GM18909 (cell line): ENCODE measurements around the gene PTRHD1.

ENCODE experiments used
- ATAC-seq: cut with Tn5 transposase; IDR thresholded peaks from one replicate; pipeline ENCODE4 v1.9.1; 2021; ENCODE audit warnings: mild to moderate bottlenecking; ENCODE audit not compliant: unreplicated experiment, poor library complexity

The PTRHD1 gene

GRCh38 chr2:24768601-24769000 is 24.6 kb downstream of the PTRHD1 start:
- no peak for ATAC-seq

GRCh38 chr2:24768013-24768412 is 25.2 kb downstream of the PTRHD1 start:
- ATAC-seq: no peak

GRCh38 chr2:24766609-24767008 is 26.6 kb downstream of the PTRHD1 start:
- ATAC-seq: no peak

GRCh38 chr2:24763843-24764242 is 29.3 kb downstream of the PTRHD1 start:
- no peak for ATAC-seq

GRCh38 chr2:24762518-24762917 is 30.7 kb downstream of the PTRHD1 start:
- ATAC-seq: no peak

- no peak for ATAC-seq
Observed at GRCh38 chr2:24761866-24762265, 31.3 kb downstream of the PTRHD1 start.

GRCh38 chr2:24756789-24757188 is 36.4 kb downstream of the PTRHD1 start:
- no peak for ATAC-seq

- ATAC-seq: no peak
Observed at GRCh38 chr2:24754985-24755705, 38.0 kb downstream of the PTRHD1 start.

- no peak for ATAC-seq
Observed at GRCh38 chr2:24749069-24749691, 44.0 kb downstream of the PTRHD1 start.

GRCh38 chr2:24747299-24747698 is 45.9 kb downstream of the PTRHD1 start:
- ATAC-seq: no peak

- ATAC-seq: no peak
Observed at GRCh38 chr2:24745825-24746224, 47.4 kb downstream of the PTRHD1 start.

- ATAC-seq: no peak
Observed at GRCh38 chr2:24744356-24744755, 48.8 kb downstream of the PTRHD1 start.

- no peak for ATAC-seq
Observed at GRCh38 chr2:24743924-24744323, 49.3 kb downstream of the PTRHD1 start.

GRCh38 chr2:24742730-24743129 is 50.5 kb downstream of the PTRHD1 start:
- no peak for ATAC-seq

- no peak for ATAC-seq
Observed at GRCh38 chr2:24740142-24740541, 53.0 kb downstream of the PTRHD1 start.
